H1 (cell line): ENCODE data around the gene NKAPD1. TPM values are rescaled to one million over a fixed set of nuclear protein-coding genes. Genes with fewer than 3 reads are reported as not detected.

Experiments
- JUND ChIP-seq: IDR thresholded peaks from 2 replicates; pipeline ENCODE4 v1.6.1; 2011; ENCODE audit warnings: mild to moderate bottlenecking, improper control_type of control experiment, low read length
- polyA plus RNA-seq, 7 experiments: library from polyadenylated mRNA; depleted of rRNA in 3 of 7; stranded (reverse) in 5 of 7; unstranded in 2 of 7; fragments of >200 nt in 5 of 7; fragments of 200-250 nt in 2 of 7; gene quantifications; 1 replicate in 5 of 7; 2 replicates in 1 of 7; 4 replicates in 1 of 7; pipeline versions ENCODE4 v1.2.1 to v1.2.3, GENCODE V29; 2011 to 2013; ENCODE audit warnings: missing spikeins in 2 of 7, mixed read lengths in 2 of 7
- total RNA-seq: library from RNA; stranded (reverse); fragmentation: NEBNext Ultra II Directional; extraction: Animal tissue kit (Norgen Biotek cat#: 25700); gene quantifications from 2 replicates; pipeline ENCODE4 v1.2.1, GENCODE V29; 2021

Gene NKAPD1
- total and polyA plus RNA-seq, 2 of the 8 experiments (the other 6 are each of a cell fraction or from before 2014, with no cell fraction given), result 6.7 to 16.7 TPM

- TF ChIP-seq JUND, result no peak
These were observed 36.6 kb upstream of the NKAPD1 start (continued) for GRCh38 chr11:112037527-112037926.
